Uterus (tissue), 4 donors: ENCODE results near the gene MMP17. TPM values are rescaled to one million over a fixed set of nuclear protein-coding genes. Genes with fewer than 3 reads are reported as not detected.

Experiments
- DNase-seq, 2 donors: peaks; one replicate each; pipeline ENCODE4 v3.0.0-alpha.2; 2019 to 2020
- H3K27ac ChIP-seq, 2 donors: fragments of 200-600 bp; sonication (generic); 1 replicate in 1 of 2; 2 replicates in 1 of 2; pipeline ENCODE4 v1.5.1; 2016 to 2018
- H3K27me3 ChIP-seq, 2 donors: fragments of 200-600 bp; sonication (generic); one replicate each; pipeline ENCODE4 v1.5.1; 2018 to 2019; ENCODE audit warnings: control low read depth in 1 of 2
- H3K36me3 ChIP-seq, 2 donors: fragments of 200-600 bp; sonication (generic); one replicate each; pipeline ENCODE4 v1.5.1; 2019; ENCODE audit warnings: control low read depth in 1 of 2
- H3K4me1 ChIP-seq, 2 donors: fragments of 200-600 bp; sonication (generic); one replicate each; pipeline ENCODE4 v1.5.1; 2018 to 2019; ENCODE audit warnings: control low read depth in 1 of 2
- H3K4me3 ChIP-seq, 2 donors: fragments of 200-600 bp; sonication (generic); 1 replicate in 1 of 2; 2 replicates in 1 of 2; pipeline ENCODE4 v1.5.1; 2018 to 2019; ENCODE audit warnings: mild to moderate bottlenecking in 1 of 2
- H3K9me3 ChIP-seq, 2 donors: fragments of 200-600 bp; sonication (generic); one replicate each; pipeline ENCODE4 v1.5.1; 2019; ENCODE audit warnings: control low read depth in 1 of 2
- POLR2A ChIP-seq, 2 donors: fragments of 450-650 bp; IDR thresholded peaks; one replicate each; pipeline ENCODE4 v1.6.1; 2016; ENCODE audit warnings: antibody characterized with exemption in 2 of 2, mild to moderate bottlenecking in 1 of 2, moderate library complexity in 1 of 2
- intact Hi-C: fragments of 100-400 bp; cut with DNase I; formaldehyde crosslinking; loops from one replicate; pipeline ENCODE4 v1.15.1; 2023; ENCODE audit warnings: low total_unique reads
- total RNA-seq, 4 donors: library from RNA; depleted of rRNA in 3 of 4; stranded (reverse); fragments of >200 nt in 3 of 4; gene quantifications; one replicate each; pipeline versions ENCODE4 v1.1.0 to v1.2.4, GENCODE V29; 2014 to 2023
- TF ChIP-seq, protein P1 (sequence below), 4 experiments: fragments of 200-600 bp in 2 of 4; fragments of 450-650 bp in 2 of 4; sonication (generic) in 2 of 4; IDR thresholded peaks; one replicate each; pipeline ENCODE4 v1.5.1; 2016 to 2019; ENCODE audit warnings: antibody characterized with exemption in 4 of 4, mild to moderate bottlenecking in 2 of 4, moderate library complexity in 1 of 4
- donor health status: DM: yes; HTN: yes; CAD: no.

MMP17 gene
- total RNA-seq, 4 donors from 2014 or later: 0.26 to 17.4 (median 5.0) TPM

GRCh38 chr12:131843527-131843926, 15.3 kb downstream of the MMP17 start:
- H3K27ac ChIP-seq: no peak overlapping the region
- no peaks in the 10 kb centered on the region for H3K9me3 ChIP-seq
- no peak for TF ChIP-seq POLR2A (IDR thresholded peaks at IDR 0.05)
- TF ChIP-seq, protein P1, sequence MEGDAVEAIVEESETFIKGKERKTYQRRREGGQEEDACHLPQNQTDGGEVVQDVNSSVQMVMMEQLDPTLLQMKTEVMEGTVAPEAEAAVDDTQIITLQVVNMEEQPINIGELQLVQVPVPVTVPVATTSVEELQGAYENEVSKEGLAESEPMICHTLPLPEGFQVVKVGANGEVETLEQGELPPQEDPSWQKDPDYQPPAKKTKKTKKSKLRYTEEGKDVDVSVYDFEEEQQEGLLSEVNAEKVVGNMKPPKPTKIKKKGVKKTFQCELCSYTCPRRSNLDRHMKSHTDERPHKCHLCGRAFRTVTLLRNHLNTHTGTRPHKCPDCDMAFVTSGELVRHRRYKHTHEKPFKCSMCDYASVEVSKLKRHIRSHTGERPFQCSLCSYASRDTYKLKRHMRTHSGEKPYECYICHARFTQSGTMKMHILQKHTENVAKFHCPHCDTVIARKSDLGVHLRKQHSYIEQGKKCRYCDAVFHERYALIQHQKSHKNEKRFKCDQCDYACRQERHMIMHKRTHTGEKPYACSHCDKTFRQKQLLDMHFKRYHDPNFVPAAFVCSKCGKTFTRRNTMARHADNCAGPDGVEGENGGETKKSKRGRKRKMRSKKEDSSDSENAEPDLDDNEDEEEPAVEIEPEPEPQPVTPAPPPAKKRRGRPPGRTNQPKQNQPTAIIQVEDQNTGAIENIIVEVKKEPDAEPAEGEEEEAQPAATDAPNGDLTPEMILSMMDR (IDR thresholded peaks at IDR 0.05): no peak
- no peak overlapping the region for H3K4me3 ChIP-seq
- H3K27me3 ChIP-seq: no peaks in the 10 kb centered on the region
- intact Hi-C loops: no loop called here
- DNase-seq: no peak
- H3K4me1 ChIP-seq: no peaks in the 10 kb centered on the region
- H3K36me3 ChIP-seq: no peaks in the 10 kb centered on the region

DNA sequence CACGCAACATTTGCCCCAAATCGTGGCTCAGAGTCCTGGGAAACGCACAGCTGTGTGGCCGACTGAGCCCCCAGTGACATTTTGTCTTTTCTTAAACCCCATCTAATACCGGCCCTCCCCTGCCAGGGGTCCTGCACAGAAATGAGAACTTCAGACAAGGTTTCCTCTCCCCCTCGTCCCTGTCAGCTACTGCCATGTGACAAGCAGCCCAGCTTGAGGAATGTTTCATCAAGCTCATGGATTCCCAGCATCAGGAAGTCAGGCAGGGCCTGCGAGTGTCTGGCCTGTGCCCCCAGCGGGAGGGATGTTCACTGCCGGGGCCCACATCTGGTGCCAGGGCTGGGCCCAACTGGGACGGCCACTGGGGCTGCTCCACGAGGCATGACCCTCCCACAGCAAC, 15.9 kb downstream of the MMP17 start:
- no peaks in the 10 kb centered on the region for H3K27me3 ChIP-seq
- no peaks in the 10 kb centered on the region for H3K36me3 ChIP-seq
- H3K9me3 ChIP-seq: no peaks in the 10 kb centered on the region
- no peak overlapping the region for H3K27ac ChIP-seq
- intact Hi-C loops: no loop called here
- TF ChIP-seq, protein P1 (IDR thresholded peaks at IDR 0.05): no peak
- TF ChIP-seq POLR2A (IDR thresholded peaks at IDR 0.05): no peak
- DNase-seq: no peak
- no peaks in the 10 kb centered on the region for H3K4me1 ChIP-seq
- no peak overlapping the region for H3K4me3 ChIP-seq

- Histone ChIP-seq H3K36me3 (no peaks in the 10 kb centered on the region), H3K4me3 (no peak overlapping the region), H3K27me3 (no peaks in the 10 kb centered on the region), H3K4me1 (no peaks in the 10 kb centered on the region), H3K27ac (no peak overlapping the region), H3K9me3 (no peaks in the 10 kb centered on the region)
- intact Hi-C loops: no loop called here
- TF ChIP-seq, protein P1 (IDR thresholded peaks at IDR 0.05): no peak
- TF ChIP-seq POLR2A (IDR thresholded peaks at IDR 0.05): no peak
- no peak for DNase-seq
Measured at GRCh38 chr12:131844656-131845055, 16.5 kb downstream of the MMP17 start.

DNA sequence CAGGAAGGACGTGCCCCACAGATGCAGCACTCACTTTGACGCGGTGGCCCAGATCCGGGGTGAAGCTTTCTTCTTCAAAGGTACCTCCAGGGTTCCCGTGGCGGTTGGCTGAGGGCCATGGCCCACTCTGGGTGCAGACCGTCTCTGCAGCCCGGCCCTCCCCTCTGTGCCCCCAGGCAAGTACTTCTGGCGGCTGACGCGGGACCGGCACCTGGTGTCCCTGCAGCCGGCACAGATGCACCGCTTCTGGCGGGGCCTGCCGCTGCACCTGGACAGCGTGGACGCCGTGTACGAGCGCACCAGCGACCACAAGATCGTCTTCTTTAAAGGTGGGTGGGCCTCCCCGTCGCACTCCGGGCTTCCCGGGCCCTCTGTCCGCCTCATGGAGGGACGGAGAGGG, 16.9 kb downstream of the MMP17 start:
- intact Hi-C loops: no loop called here
- TF ChIP-seq, protein P1 (IDR thresholded peaks at IDR 0.05): no peak
- no peak for TF ChIP-seq POLR2A (IDR thresholded peaks at IDR 0.05)
- H3K9me3 ChIP-seq: no peaks in the 10 kb centered on the region
- no peak overlapping the region for H3K27ac ChIP-seq
- H3K4me3 ChIP-seq: no peak overlapping the region
- H3K4me1 ChIP-seq: no peaks in the 10 kb centered on the region
- DNase-seq: no peak
- H3K27me3 ChIP-seq: no peaks in the 10 kb centered on the region
- H3K36me3 ChIP-seq: no peaks in the 10 kb centered on the region

- H3K27me3 ChIP-seq: no peaks in the 10 kb centered on the region
- no peak overlapping the region for H3K4me3 ChIP-seq
- no peaks in the 10 kb centered on the region for H3K9me3 ChIP-seq
- H3K27ac ChIP-seq: no peak overlapping the region
- TF ChIP-seq POLR2A (IDR thresholded peaks at IDR 0.05): no peak
- TF ChIP-seq, protein P1 (IDR thresholded peaks at IDR 0.05): no peak
- H3K4me1 ChIP-seq: no peaks in the 10 kb centered on the region
- intact Hi-C loops: no loop called here
- no peak for DNase-seq
- no peaks in the 10 kb centered on the region for H3K36me3 ChIP-seq
Measured at GRCh38 chr12:131847456-131847855, 19.3 kb downstream of the MMP17 start.
